K562 (cell line): ENCODE measurements around the gene RPS8. TPM values are rescaled to one million over a fixed set of nuclear protein-coding genes. Genes with fewer than 3 reads are reported as not detected.

Experiments
- ATAC-seq: fragments of 200-7000 bp; cut with Tn5 transposase; 3 replicates; pipeline ENCODE4 v1.9.1; 2020; ENCODE audit warnings: moderate library complexity
- BruUV-seq: library from RNA; stranded (reverse); fragments of 400-500 nt; replicated peaks from 2 replicates; lab custom pipeline; 2021; lab: Mats Ljungman, UMichigan
- CTCF ChIA-PET: fragments of 300-600 bp; formaldehyde crosslinking; extraction: SDS; loops from one replicate; lab custom pipeline; 2021; ENCODE audit warnings: low intra/inter-chr PET ratio; lab: Yijun Ruan, JAX
- POLR2A ChIA-PET: fragments of 300-600, 350-650 bp; sonication (Branson Sonifier 250); formaldehyde crosslinking; extraction: SDS; loops from one replicate; lab custom pipeline; 2021; ENCODE audit warnings: antibody characterized with exemption, inconsistent platforms; lab: Yijun Ruan, JAX
- DNase-seq, 4 experiments: peaks; one replicate each; pipeline versions ENCODE4 v3.0.0 to v3.0.0-alpha.2; 2011 to 2018; ENCODE audit warnings: low spot score in 3 of 4, mixed read lengths in 3 of 4; ENCODE audit errors: extremely low read depth in 1 of 4
- FAIRE-seq: peaks from 2 replicates; lab custom pipeline; 2011; peaks lifted over from hg19 to GRCh38; lab: Jason Lieb, UNC
- H2AFZ ChIP-seq: 2 replicates; pipeline ENCODE4 v1.6.0; 2011; ENCODE audit warnings: low read depth, low read length, control low read depth, inconsistent platforms
- H3K27ac ChIP-seq: fragments of 200-600 bp; 3 replicates; pipeline ENCODE4 v1.8.0; 2011; ENCODE audit warnings: low read depth, mild to moderate bottlenecking, control low read depth, inconsistent platforms, low read length, moderate library complexity, mixed read lengths; ENCODE audit errors: extremely low read depth
- H3K27me3 ChIP-seq, 2 experiments: fragments of 300-600 bp in 1 of 2; 2 replicates in 1 of 2; 3 replicates in 1 of 2; pipeline versions ENCODE4 v1.6.0 to v1.8.0; 2011; ENCODE audit warnings: inconsistent platforms in 2 of 2, low read length in 2 of 2, mild to moderate bottlenecking in 1 of 2, mixed read lengths in 1 of 2, moderate library complexity in 1 of 2; ENCODE audit not compliant: control insufficient read depth in 2 of 2, insufficient read depth in 2 of 2
- H3K36me3 ChIP-seq: fragments of 300-600 bp; 3 replicates; pipeline ENCODE4 v1.8.0; 2011; ENCODE audit warnings: mild to moderate bottlenecking, low read length, inconsistent platforms; ENCODE audit not compliant: control insufficient read depth, insufficient read depth
- H3K4me1 ChIP-seq, 2 experiments: fragments of 200-600 bp in 1 of 2; replicated peaks in 1 of 2; 2 replicates in 1 of 2; 3 replicates in 1 of 2; pipeline versions ENCODE4 v1.5.1 to v1.8.0; 2011; ENCODE audit warnings: inconsistent platforms in 2 of 2, low read length in 2 of 2, mild to moderate bottlenecking in 1 of 2, mixed read lengths in 1 of 2, moderate library complexity in 1 of 2; ENCODE audit not compliant: control insufficient read depth in 2 of 2, insufficient read depth in 2 of 2
- H3K4me2 ChIP-seq: 2 replicates; pipeline ENCODE4 v1.6.1; 2011; ENCODE audit warnings: low read length, control low read depth, inconsistent platforms, mixed read lengths; ENCODE audit not compliant: insufficient read depth
- H3K4me3 ChIP-seq: fragments of 200-600 bp; sonication (generic), shearing (Covaris generic); 2 replicates; pipeline ENCODE4 v1.5.1; 2016; ENCODE audit warnings: control low read depth, inconsistent platforms
- H3K79me2 ChIP-seq: fragments of 200-600 bp; 3 replicates; pipeline ENCODE4 v1.8.0; 2011; ENCODE audit warnings: low read length, inconsistent platforms; ENCODE audit not compliant: control insufficient read depth, insufficient read depth
- H3K9ac ChIP-seq, 2 experiments: 2 replicates each; pipeline versions ENCODE4 v1.6.0 to v1.6.1; 2011; ENCODE audit warnings: low read depth in 2 of 2, low read length in 2 of 2, control low read depth in 1 of 2, inconsistent platforms in 1 of 2, mild to moderate bottlenecking in 1 of 2, mixed read lengths in 1 of 2; ENCODE audit not compliant: insufficient read depth in 1 of 2
- H3K9me1 ChIP-seq: one replicate; pipeline ENCODE4 v1.6.0; 2011; ENCODE audit warnings: inconsistent platforms, mild to moderate bottlenecking, low read length, moderate library complexity; ENCODE audit not compliant: control insufficient read depth, insufficient read depth
- H3K9me3 ChIP-seq: replicated peaks from 2 replicates; pipeline ENCODE4 v1.5.1; 2011; ENCODE audit warnings: low read depth, low read length, inconsistent platforms; ENCODE audit not compliant: control insufficient read depth, insufficient read depth
- H4K20me1 ChIP-seq: replicated peaks from 2 replicates; pipeline ENCODE4 v1.6.1; 2011; ENCODE audit warnings: low read length, inconsistent platforms, mixed read lengths; ENCODE audit not compliant: control insufficient read depth, insufficient read depth
- CHD1 ChIP-seq: fragments of 200-600 bp; sonication (generic); IDR thresholded peaks from one replicate; pipeline ENCODE4 v1.6.1; 2012; ENCODE audit warnings: mild to moderate bottlenecking, moderate library complexity, low read length, inconsistent platforms
- E2F3 ChIP-seq: fragments of 250-450 bp; sonication (Bioruptor Pico); IDR thresholded peaks from 2 replicates; pipeline ENCODE4 v1.4.0; 2020; ENCODE audit warnings: mild to moderate bottlenecking
- ELF2 ChIP-seq: fragments of 250-450 bp; sonication (Bioruptor Pico); IDR thresholded peaks from 2 replicates; pipeline ENCODE4 v1.5.0; 2021; ENCODE audit warnings: mild to moderate bottlenecking
- ESRRA ChIP-seq: fragments of 450-650 bp; IDR thresholded peaks from 2 replicates; pipeline ENCODE4 v1.6.1; 2014; ENCODE audit warnings: low read depth, mild to moderate bottlenecking, moderate library complexity, borderline replicate concordance
- HNRNPH1 ChIP-seq: fragments of 200-400 bp; formaldehyde crosslinking; optimal IDR thresholded peaks from 2 replicates; pipeline ENCODE3; 2017; ENCODE audit warnings: low read depth, mild to moderate bottlenecking, low read length, moderate library complexity
- HNRNPK ChIP-seq: fragments of 200-400 bp; formaldehyde crosslinking; IDR thresholded peaks from one replicate; pipeline ENCODE4 v1.6.1; 2018; ENCODE audit warnings: mild to moderate bottlenecking, low read depth, low read length; ENCODE audit not compliant: poor library complexity, severe bottlenecking
- KDM1A ChIP-seq, 2 experiments: fragments of 450-650 bp; IDR thresholded peaks; 2 replicates each; pipeline ENCODE4 v1.6.1; 2016; ENCODE audit warnings: mild to moderate bottlenecking in 2 of 2
- MTA1 ChIP-seq: fragments of 450-650 bp; IDR thresholded peaks from 2 replicates; pipeline ENCODE4 v1.6.1; 2017; ENCODE audit warnings: borderline replicate concordance
- RBFOX2 ChIP-seq: fragments of 200-400 bp; formaldehyde crosslinking; IDR thresholded peaks from 2 replicates; pipeline ENCODE4 v1.6.1; 2017; ENCODE audit warnings: low read depth, mild to moderate bottlenecking, low read length, moderate library complexity
- SAFB ChIP-seq: fragments of 200-400 bp; formaldehyde crosslinking; IDR thresholded peaks from 2 replicates; pipeline ENCODE4 v1.6.1; 2017; ENCODE audit warnings: low read depth, low read length, borderline replicate concordance
- SETDB1 ChIP-seq: IDR thresholded peaks from one replicate; pipeline ENCODE4 v1.6.1; 2012; ENCODE audit warnings: low read length, control low read depth, inconsistent platforms
- TEAD4 ChIP-seq, 2 experiments: sonication (generic) in 1 of 2; formaldehyde crosslinking in 1 of 2; IDR thresholded peaks; 2 replicates each; pipeline versions ENCODE4 v1.6.1 to v1.8.0; 2012 to 2022; ENCODE audit warnings: borderline replicate concordance in 1 of 2, inconsistent platforms in 1 of 2, low read length in 1 of 2, mild to moderate bottlenecking in 1 of 2, missing genetic modification reagents in 1 of 2
- WGBS: fragments of 100-300 bp; shearing (Covaris generic); methylation state at CpG from one replicate; pipeline ENCODE4 v1.1.6; 2016; ENCODE audit warnings: low coverage, mixed read lengths; ENCODE audit not compliant: insufficient coverage; ENCODE audit errors: missing lambda C conversion rate; 5-methylcytosine and 5-hydroxymethylcytosine counted together
- in situ Hi-C: fragments of 300-500 bp; cut with MboI; formaldehyde crosslinking; loops from 4 replicates; pipeline ENCODE4 v1.15.0; 2018; ENCODE audit warnings: inconsistent platforms, mixed read lengths
- intact Hi-C: fragments of 100-400 bp; cut with micrococcal nuclease; formaldehyde crosslinking; loops from 2 replicates; pipeline ENCODE4 v1.14.2; 2022
- polyA plus RNA-seq, 8 experiments: library from polyadenylated mRNA; depleted of rRNA in 4 of 8; stranded (reverse) in 5 of 8; unstranded in 3 of 8; fragments of >200 nt; fragmentation: Nextera tagmentation in 2 of 8; fragmentation: Illumina TruSeq in 1 of 8; extraction: Ambion mirVana in 2 of 8; extraction: Trizol in 1 of 8; gene quantifications; 2 replicates each; pipeline versions ENCODE4 v1.2.1 to v1.2.3, GENCODE V29; 2011 to 2014; ENCODE audit warnings: inconsistent platforms in 1 of 8, missing spikeins in 1 of 8
- total RNA-seq, 7 experiments: library from RNA; depleted of rRNA in 6 of 7; stranded (reverse); fragments of >200 nt in 6 of 7; fragmentation: Illumina TruSeq in 2 of 7; extraction: Trizol in 2 of 7; gene quantifications; 2 replicates each; pipeline versions ENCODE4 v1.2.1 to v1.2.3, GENCODE V29; 2011 to 2021; ENCODE audit warnings: low replicate concordance in 1 of 7
- TF ChIP-seq, protein P1 (sequence below), 2 experiments: fragments of 450-650 bp; IDR thresholded peaks; 2 replicates each; pipeline ENCODE4 v1.6.1; 2016; ENCODE audit warnings: mild to moderate bottlenecking in 2 of 2, borderline replicate concordance in 1 of 2, low read depth in 1 of 2, moderate library complexity in 1 of 2

The RPS8 gene
- total and polyA plus RNA-seq, 9 of the 15 experiments (the other 6 are each of a cell fraction or from before 2014, with no cell fraction given) = 2,431 to 4,168 (median 3,109) TPM

DNA sequence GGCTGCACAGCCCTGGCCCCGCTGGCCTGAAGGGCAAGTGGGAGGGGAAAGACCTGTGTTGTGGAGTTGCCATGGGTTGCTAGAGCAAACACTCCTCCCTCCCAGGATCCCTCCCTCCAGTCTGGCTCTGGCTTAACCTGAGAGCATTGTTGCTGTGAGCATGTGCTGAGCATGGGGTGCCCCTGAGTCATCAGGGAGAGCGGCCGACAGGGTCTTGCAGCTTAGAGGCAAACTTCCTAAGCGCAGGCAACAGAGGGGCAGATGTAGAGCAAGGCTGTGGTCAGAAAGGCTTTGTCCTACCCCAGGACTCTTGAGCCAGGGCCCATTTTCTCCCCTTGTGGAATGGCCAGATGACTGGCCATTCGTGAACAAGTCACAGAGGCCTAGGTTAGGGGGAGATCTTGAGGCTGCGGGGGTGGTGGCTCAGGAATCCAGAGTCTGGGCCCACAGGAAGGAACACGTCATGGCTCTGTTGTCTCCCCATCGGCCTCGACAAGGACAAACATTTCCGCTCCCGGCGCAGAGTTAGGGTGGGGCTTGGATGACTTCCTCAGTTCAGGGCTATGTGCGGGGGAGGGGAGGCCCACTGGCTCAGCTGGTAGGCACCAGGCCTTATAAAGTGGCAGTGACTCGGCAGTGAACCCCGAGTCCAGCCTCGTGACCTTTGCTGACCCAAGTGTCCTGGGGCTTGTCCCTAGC, 32.2 kb downstream of the RPS8 start:
- no TSS peak for BruUV-seq
- peaks cover 59 to 72% of the 10 kb centered on the region in 2 experiments for H3K4me1 ChIP-seq
- ATAC-seq (peak; percentile 84), FAIRE-seq (peak; percentile 100), DNase-seq (peak; percentile 86 to 99 (median 90))
- H4K20me1 ChIP-seq = no peaks in the 10 kb centered on the region
- peak overlapping the region; percentile 80 for H3K4me2 ChIP-seq
- peak overlapping the region; percentile 86 to 92 for H3K9ac ChIP-seq
- H3K9me3 ChIP-seq = no peaks in the 10 kb centered on the region
- no peaks in the 10 kb centered on the region for H3K27me3 ChIP-seq
- intact Hi-C loops (loop anchor here (1.0 to 10.0 kb wide), 3 partner anchors 12 to 205 kb away; partner anchors contain the start of gene UROD), in situ Hi-C loops (loop anchor here (10.0 kb wide), 1 partner anchor 687 kb away; the partner anchor contains the start of gene TESK2)
- H3K27ac ChIP-seq = peak overlapping the region; percentile 100
- H3K4me3 ChIP-seq = peak overlapping the region; percentile 30; the same call in 1 of the 2 replicates
- ChIA-PET CTCF (no interaction called here), POLR2A (interaction anchor here (0.6 to 16.9 kb wide), 22 partner anchors 7 to 1112 kb away, joined by 3 to 594 read pairs (median 4); partner anchors contain the start of genes BEST4, HECTD3, PLK3 and RNU5D-1)
- peak overlapping the region; percentile 96 for H2AFZ ChIP-seq
- H3K9me1 ChIP-seq = peaks cover 6% of the 10 kb centered on the region
- H3K79me2 ChIP-seq = peaks cover 16% of the 10 kb centered on the region; the same call in 1 of the 3 replicates
- H3K36me3 ChIP-seq = peaks cover 43% of the 10 kb centered on the region; the same call in 2 of the 3 replicates
- 1% methylated on average over 16 of the region's 16 CpGs for WGBS
- TF ChIP-seq, protein P1, sequence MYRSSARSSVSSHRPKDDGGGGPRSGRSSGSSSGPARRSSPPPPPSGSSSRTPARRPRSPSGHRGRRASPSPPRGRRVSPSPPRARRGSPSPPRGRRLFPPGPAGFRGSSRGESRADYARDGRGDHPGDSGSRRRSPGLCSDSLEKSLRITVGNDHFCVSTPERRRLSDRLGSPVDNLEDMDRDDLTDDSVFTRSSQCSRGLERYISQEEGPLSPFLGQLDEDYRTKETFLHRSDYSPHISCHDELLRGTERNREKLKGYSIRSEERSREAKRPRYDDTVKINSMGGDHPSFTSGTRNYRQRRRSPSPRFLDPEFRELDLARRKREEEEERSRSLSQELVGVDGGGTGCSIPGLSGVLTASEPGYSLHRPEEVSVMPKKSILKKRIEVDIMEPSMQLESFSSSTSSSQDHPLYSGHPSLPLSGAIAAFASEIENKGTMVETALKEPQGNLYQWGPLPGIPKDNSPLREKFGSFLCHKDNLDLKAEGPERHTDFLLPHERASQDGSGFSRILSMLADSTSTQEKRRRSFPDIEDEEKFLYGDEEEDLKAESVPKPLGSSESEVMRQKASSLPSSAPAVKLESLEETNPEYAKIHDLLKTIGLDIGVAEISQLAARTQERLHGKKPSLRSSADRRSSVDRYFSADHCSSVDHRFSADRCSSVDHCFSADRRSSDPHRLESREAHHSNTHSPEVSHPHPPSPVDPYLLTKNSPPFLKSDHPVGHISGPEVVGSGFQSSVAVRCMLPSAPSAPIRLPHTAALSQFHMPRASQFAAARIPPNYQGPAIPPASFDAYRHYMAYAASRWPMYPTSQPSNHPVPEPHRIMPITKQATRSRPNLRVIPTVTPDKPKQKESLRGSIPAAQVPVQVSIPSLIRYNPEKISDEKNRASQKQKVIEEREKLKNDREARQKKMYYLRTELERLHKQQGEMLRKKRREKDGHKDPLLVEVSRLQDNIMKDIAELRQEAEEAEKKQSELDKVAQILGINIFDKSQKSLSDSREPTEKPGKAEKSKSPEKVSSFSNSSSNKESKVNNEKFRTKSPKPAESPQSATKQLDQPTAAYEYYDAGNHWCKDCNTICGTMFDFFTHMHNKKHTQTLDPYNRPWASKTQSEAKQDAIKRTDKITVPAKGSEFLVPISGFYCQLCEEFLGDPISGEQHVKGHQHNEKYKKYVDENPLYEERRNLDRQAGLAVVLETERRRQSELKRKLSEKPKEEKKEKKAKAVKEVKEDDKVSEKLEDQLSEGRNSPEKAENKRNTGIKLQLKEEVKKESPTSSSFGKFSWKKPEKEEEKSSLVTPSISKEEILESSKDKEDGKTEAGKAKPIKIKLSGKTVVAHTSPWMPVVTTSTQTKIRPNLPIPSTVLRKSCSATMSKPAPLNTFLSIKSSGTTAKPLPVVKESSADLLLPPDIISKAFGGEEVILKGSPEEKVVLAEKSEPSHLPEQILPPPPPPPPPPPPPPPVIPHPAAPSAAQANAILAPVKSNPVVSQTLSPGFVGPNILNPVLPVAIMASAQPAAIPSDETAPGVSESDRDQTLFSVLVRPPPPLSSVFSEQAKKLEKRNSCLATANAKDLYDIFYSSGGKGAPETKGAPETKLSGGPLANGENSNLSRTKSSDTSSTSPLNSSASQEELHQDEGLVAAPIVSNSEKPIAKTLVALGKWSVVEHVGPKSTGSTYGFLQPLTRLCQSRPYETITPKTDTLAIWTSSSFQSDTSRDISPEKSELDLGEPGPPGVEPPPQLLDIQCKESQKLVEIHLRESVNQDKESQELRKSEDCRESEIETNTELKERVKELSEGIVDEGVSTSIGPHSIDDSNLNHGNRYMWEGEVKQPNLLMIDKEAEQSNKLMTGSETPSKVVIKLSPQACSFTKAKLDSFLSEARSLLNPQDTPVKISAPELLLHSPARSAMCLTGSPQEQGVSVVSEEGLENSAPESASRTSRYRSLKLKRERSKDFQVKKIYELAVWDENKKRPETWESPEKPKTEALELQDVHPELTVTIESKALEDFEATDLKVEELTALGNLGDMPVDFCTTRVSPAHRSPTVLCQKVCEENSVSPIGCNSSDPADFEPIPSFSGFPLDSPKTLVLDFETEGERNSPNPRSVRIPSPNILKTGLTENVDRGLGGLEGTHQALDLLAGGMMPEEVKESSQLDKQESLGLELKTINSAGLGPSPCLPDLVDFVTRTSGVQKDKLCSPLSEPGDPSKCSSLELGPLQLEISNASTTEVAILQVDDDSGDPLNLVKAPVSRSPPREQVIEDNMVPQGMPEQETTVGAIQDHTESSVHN (IDR thresholded peaks at IDR 0.05; ENCODE audit: borderline replicate concordance in 1 of 2, low read depth in 1 of 2) = peak in 1 of 2 experiments; percentile 89; a peak in 2 of 4 replicates
- TF ChIP-seq E2F3 (CRISPR knock-in tag) (peak; percentile 77; the same call in 1 of the 2 replicates), HNRNPH1 (no peak), TEAD4 (IDR thresholded peaks at IDR 0.05; ENCODE audit: low read length) (peak; percentile 59), TEAD4 (CRISPR knock-in tag; IDR thresholded peaks at IDR 0.05; ENCODE audit: borderline replicate concordance) (peak; percentile 88), MTA1 (no peak), RBFOX2 (peak; percentile 77), SAFB (no peak), SETDB1 (peak; percentile 67), CHD1 (peak; percentile 33), ESRRA (peak; percentile 92), ELF2 (CRISPR knock-in tag) (no peak; the same call in 1 of the 2 replicates), KDM1A (IDR thresholded peaks at IDR 0.05) (peak in 1 of 2 experiments; percentile 29; a peak in 2 of 4 replicates), HNRNPK (no peak)
